Stimulated activated CD4-positive, alpha-beta T cell treated with anti-CD3 and anti-CD28 coated beads, Interleukin-4, amount 100 ng/mL, for 1 hour (primary cell): ENCODE results near the gene ZFYVE26.
"Not testable (repeated sequence)": the region's sequence is repeated elsewhere in the genome, so short reads cannot be mapped to it uniquely, and the experiment has no call there.

Experiments used
- DNase-seq: peaks from one replicate; pipeline ENCODE4 v3.0.0-alpha.2; 2020

ZFYVE26 gene

GRCh38 chr14:67749341-67750084 is 66.9 kb downstream of the ZFYVE26 start:
- DNase-seq: no peak

- no peak for DNase-seq
Measured at GRCh38 chr14:67748312-67748711, 68.1 kb downstream of the ZFYVE26 start.

DNA sequence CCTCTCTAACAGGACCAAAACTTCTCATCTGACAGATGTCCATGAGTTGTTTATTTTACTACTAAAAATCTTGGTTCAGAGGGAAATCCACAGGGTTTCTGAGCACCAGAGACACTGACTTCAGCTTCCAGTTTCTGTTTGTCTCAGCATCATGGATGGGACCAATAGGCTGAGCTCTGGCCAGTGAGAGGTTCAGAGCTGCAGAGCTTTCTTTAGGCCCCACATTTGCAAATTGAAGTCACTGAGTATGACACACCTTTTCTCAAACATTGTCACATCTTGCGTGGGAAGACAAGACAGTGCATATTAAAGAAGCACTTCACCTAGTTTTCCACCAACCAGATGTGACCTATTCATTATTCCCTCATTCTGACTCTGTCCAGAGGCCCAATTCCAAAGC is 69.5 kb downstream of the ZFYVE26 start:
- no peak for DNase-seq

DNA sequence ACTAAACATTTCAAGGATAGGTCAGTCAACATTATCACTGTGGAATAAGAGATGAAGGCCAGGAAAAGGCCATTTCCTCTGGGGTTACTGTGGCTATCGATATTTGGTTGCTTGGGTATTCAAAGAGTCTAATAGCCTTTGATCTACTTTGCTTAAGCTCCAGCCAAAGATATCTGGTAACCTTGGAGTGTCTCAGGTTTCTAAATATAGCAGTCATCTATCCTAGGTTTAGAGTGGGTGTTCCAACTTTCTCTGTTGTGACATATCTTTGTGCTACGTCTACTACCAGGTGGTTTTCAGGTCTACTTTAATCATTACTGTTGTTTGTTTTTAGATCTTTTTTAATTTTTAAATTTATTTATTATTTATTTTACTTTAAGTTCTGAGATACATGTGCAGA is 72.3 kb downstream of the ZFYVE26 start:
- no peak for DNase-seq

DNA sequence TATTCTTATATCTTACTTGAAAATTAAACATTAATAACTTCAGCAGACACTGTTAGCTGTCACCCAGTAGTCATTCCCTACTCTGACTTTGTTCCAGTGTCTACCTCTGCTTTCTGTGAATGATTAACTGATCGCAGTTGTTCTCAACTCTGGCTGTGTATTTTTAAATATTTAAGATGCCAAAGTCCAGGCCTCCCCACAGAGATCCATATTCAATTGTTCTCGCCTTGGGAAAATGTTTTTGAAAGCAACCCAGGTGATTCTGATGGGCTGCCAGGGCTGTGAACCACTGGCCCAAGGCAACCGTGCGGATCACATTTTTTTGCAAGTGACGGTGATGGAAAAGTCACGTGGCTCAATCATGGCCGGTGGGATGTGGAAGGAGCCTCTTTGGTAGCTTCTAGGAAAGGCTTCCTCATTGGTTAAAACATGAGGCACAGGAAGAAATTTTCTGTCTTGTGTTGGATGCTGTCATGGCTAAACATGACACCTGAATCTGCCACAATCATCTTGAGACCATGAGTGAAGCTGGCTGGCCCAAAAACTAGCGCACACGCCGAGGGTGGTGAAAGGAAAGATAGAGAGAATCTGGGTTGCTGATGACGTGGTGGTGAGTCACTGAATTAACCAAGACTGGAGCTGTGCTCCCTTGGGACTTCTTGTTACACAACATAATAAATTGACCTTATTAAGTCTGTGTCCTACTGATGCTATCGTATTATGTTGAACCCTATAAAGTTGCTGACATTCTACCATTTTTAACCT is 77.5 kb downstream of the ZFYVE26 start:
- no peak for DNase-seq

DNA sequence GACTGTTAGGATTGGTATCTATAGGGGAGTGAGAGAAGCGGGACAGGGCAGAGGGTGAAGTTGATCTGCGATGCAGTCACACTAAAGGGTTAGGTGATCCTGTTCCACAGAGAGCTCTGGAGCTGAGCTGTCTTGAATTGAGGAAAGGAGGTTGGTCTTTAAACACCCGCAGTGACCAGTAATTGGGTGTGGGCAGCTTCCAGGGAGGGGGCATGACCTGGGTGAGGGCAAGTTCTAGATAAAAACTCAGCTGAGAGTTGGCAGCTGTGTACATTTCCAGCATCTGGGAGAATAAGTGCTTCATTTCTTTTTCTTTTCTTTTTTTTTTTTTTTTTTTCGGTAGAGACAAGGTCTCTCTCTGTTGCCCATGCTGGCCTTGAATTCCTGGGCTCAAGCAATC is 79.6 kb downstream of the ZFYVE26 start:
- DNase-seq: no peak

DNA sequence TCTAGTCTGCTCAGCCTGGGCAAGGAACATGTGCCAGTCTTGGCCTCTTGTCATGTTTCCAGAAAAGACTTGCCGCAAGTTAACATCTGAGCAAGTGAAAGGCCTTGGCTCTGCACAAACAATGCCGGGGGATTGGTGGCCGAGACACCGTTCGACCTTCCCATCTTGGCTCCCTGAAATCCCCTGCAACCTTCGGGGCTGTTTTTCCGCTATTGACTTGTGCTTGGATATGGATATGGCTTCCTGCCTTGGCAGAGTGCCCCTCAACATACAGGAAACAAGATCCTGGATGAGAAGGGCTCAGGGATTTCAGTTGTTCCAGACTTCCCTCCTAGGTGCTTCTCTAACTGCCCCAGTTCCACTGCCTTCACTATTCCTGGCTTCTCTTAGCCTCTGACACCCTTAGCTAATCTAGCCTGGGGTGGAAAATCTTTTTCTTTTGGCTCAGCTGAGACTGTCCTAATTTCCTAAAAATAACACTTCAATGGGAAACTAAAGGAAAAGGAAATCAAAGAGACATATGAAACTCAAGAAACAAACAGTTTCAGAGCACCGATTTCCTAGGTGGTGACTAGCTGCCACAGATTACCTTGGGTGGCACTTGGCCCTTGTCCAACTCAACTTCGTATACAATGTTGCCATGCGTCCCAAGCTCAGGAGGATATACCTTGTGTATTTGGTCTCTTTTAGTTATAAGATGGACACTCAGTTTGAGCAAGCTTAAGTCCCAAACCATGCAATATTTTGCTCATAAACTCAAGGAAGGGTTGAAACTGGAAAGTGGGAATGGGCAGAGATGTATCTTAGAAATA is 80.8 kb downstream of the ZFYVE26 start:
- DNase-seq: no peak

GRCh38 chr14:67734675-67735074 is 81.7 kb downstream of the ZFYVE26 start:
- no peak for DNase-seq

GRCh38 chr14:67733616-67734015 is 82.8 kb downstream of the ZFYVE26 start:
- DNase-seq: no peak

GRCh38 chr14:67729072-67729885 is 87.1 kb downstream of the ZFYVE26 start:
- DNase-seq: no peak

GRCh38 chr14:67728258-67728657 is 88.1 kb downstream of the ZFYVE26 start:
- DNase-seq: no peak

- DNase-seq: no peak
Measured at GRCh38 chr14:67727361-67727760, 89.0 kb downstream of the ZFYVE26 start.

- DNase-seq: no peak
Measured at GRCh38 chr14:67725171-67725570, 91.2 kb downstream of the ZFYVE26 start.

DNA sequence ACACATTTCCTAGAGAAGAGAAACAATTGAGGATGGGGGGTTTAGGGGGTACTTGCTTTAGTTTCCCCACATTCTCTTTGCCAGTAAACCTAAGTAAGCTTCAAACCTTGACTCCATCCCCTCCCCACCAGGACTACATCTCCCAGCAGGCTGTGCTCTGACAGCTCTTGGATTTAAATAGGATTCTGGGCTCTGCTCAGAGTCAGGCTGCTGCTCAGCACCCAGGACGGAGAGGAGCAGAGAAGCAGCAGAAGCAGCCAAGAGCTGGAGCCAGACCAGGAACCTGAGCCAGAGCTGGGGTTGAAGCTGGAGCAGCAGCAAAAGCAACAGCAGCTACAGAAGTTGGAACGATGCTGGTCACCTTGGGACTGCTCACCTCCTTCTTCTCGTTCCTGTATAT is 94.1 kb downstream of the ZFYVE26 start:
- no peak for DNase-seq

DNA sequence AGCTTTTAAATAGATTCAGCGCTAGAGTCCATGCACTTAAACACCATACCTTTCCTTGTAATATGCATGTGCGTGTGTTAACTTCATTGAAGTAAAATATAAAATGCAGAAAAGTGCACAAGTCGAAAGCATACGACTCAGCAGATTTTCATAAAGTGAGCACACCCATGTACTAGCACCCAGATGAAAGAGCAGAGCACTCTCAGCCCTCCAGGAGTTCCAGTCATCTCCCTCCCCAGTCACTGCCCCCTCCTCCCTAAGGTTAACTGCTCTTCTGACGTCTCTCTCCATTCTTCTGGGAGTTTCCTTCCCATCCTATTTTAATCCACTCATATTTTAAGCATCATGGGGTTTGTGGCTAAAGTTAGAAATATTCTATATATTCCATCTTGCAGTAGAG is 94.5 kb downstream of the ZFYVE26 start:
- no peak for DNase-seq

DNA sequence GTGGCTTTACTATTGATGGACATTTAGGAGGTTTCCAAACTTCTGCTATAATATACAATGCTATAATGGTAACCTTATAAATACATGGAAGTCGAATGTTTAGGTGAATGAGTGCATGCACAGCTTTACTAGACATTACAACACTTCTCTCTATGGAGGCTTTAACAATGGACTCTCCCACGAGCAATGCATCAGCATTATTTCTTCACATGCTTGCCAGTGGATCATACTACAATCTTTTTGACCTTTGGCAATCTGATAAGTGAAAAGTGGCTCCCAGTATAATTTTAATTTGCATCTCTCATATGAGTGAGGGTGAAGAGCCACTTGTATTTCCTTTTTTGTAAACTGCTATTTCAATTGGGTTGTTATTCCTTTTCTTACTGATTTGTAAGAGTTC is 96.5 kb downstream of the ZFYVE26 start:
- no peak for DNase-seq

DNA sequence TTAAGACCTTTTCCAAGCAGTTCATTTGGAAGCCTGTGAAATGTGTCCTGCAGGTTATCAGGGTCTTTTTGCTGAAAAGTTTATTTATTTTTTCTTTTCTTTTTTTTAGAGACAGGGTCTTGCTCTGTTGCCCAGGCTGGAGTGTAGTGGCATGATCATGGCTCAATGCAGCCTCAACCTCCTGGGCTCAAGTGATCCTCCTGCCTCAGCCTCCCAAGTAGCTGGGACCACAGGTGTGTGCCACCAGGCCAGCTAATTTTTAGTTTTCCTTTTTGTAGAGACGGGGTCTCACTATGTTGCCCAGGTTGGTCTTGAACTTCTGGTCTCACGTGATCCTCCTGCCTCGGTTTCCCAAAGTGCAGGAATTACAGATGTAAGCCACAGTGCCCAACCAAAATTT is 97.0 kb downstream of the ZFYVE26 start:
- not testable (repeated sequence) for DNase-seq

DNA sequence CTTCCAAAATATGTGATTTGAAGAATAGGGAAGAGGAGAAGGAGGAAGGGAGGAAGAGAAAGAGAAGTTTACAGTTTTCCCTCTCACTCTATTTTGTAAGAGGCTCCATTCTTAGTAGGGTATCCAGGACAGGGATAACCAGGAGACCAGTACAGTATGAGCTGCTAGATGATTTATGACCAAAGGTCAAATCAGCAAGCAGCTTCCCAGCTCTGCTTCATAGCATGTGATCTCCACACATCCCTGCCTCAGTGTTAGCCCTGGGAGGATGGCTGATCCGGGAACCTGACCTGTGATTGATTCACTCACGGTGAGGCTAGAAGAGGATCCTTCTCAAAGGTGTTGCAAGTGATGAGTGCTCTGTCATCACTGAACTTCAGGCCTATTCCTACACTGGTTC is 98.1 kb downstream of the ZFYVE26 start:
- DNase-seq: no peak

- no peak for DNase-seq
Measured at GRCh38 chr14:67717048-67717447, 99.3 kb downstream of the ZFYVE26 start.

- no peak for DNase-seq
Measured at GRCh38 chr14:67710209-67710608, 106.2 kb downstream of the ZFYVE26 start.

DNA sequence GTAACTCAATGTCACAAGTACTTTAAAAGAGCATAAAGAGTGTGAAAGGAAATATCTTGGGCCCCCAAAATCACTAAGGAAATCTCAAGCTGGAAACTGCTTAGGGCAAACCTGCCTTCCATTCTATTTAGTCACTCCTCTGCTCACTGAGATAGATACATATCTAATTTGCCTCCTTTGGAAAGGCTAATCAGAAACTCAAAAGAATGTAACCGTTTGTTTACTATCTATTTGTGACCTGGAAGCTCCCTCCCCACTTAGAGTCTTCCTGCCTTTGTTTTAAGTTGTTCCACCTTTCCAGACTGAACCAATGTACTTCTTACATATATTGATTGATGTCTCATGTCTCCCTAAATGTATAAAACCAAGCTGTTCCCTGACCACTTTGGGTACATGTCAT is 106.6 kb downstream of the ZFYVE26 start:
- not testable (repeated sequence) for DNase-seq

DNA sequence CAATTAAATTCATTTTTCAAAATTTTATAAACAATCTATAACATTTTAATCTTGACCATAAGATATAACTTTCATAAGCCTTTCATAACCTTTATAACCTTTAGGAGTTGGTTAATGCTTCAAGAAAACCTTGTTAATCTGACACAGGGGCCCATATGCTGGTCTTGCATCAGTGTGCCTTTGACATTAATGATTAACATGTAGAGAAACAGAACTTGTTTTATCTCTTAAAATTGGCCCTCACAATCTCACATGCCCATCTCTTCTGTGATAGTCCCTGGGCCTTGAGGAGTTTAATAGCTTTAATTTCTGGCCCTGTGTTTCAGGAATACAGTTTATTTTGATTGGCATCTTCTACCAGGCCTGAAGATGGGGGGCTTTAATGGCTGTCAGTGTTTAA is 107.0 kb downstream of the ZFYVE26 start:
- not testable (repeated sequence) for DNase-seq

- no peak for DNase-seq
Measured at GRCh38 chr14:67705211-67705610, 111.2 kb downstream of the ZFYVE26 start.
